NCI-H2029 (cell line): ENCODE measurements around the gene ZKSCAN7.
"Not testable (repeated sequence)": the region's sequence is repeated elsewhere in the genome, so short reads cannot be mapped to it uniquely, and the experiment has no call there.

Experiments used
- DNase-seq: peaks from one replicate; lab custom pipeline; 2025; lab: John Stamatoyannopoulos, UW

ZKSCAN7 gene

GRCh38 chr3:44577354-44577952 is 22.5 kb downstream of the ZKSCAN7 start:
- DNase-seq: not testable (repeated sequence)

GRCh38 chr3:44578316-44578715 is 23.3 kb downstream of the ZKSCAN7 start:
- not testable (repeated sequence) for DNase-seq

GRCh38 chr3:44578924-44579515 is 24.0 kb downstream of the ZKSCAN7 start:
- DNase-seq: not testable (repeated sequence)

GRCh38 chr3:44579749-44580148 is 24.8 kb downstream of the ZKSCAN7 start:
- DNase-seq: not testable (repeated sequence)

GRCh38 chr3:44580971-44581370 is 26.0 kb downstream of the ZKSCAN7 start:
- not testable (repeated sequence) for DNase-seq

- peak; percentile 57 for DNase-seq
Measured at GRCh38 chr3:44584646-44585501, 29.9 kb downstream of the ZKSCAN7 start, which contains the start of gene ZNF660. Gene ZNF660, plus strand, starts transcription at chr3:44584964. Its CDS starts 9,230 bp downstream, at chr3:44594194.

- DNase-seq: no peak
Measured at GRCh38 chr3:44596621-44597020, 41.6 kb downstream of the ZKSCAN7 start.

- no peak for DNase-seq
Measured at GRCh38 chr3:44601749-44602148, 46.8 kb downstream of the ZKSCAN7 start.

- no peak for DNase-seq
Measured at GRCh38 chr3:44612678-44613077, 57.7 kb downstream of the ZKSCAN7 start.
